ENCODE measurements around the gene PDXK.
"Not testable (repeated sequence)": the region's sequence is repeated elsewhere in the genome, so short reads cannot be mapped to it uniquely, and the experiment has no call there.

PDXK gene

DNA sequence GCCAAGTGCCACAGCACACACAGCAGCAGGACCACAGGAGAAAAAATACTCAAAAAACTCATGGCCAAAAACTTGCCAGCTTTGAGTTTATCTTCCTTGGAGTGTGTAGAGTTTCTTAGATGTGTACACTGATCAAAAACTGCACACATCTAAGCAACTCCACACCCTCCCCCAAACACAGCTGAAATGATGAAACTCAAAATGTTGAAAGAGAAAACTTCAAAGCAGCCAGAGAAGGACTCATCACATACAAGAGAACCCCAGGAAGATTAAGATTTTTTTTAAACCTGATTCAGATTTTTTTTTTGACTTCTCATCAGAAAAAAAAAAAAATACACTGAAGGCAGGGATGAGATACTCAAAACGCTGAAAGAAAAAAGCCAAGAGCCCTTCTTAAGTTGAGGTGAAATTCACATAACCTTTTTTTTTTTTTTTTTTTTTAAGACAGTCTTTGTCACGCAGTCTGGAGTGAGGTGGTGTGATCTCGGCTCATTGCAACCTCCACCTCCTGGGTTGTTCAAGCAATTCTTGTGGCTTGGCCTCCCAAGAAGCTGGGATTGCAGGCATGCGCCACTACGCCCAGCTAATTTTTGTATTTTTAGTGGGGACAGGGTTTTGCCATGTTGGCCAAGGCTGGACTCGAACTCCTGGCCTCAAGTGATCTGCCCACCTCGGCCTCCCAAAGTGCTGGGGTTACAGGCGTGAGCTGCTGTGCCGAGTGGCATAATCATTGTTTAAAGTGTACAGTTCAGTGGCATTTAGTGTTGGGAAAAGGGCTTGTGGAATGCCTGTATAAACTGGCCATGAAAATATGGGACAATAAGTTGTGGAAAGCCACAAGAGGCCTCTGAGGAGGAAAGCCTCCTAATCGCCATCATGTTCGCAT lies 20.9 kb upstream of the PDXK start:
- DNase-seq (ENCODE audit: low read depth, low spot score), result no peak

DNA sequence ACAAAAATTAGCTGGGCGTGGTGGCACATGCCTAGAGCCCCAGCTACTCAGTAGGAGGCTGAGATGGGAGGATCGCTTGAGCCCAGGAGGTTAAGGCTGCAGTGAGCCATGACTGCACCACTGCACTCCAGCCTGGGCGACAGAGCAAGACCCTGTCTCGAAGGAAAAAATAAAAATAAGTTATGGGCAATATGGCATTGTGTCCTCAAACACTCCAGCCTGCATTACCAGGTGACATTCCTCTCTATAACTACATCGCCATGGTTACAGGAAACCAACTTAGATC lies 19.5 kb upstream of the PDXK start:
- DNase-seq (ENCODE audit: low read depth, low spot score), result not testable (repeated sequence)

DNA sequence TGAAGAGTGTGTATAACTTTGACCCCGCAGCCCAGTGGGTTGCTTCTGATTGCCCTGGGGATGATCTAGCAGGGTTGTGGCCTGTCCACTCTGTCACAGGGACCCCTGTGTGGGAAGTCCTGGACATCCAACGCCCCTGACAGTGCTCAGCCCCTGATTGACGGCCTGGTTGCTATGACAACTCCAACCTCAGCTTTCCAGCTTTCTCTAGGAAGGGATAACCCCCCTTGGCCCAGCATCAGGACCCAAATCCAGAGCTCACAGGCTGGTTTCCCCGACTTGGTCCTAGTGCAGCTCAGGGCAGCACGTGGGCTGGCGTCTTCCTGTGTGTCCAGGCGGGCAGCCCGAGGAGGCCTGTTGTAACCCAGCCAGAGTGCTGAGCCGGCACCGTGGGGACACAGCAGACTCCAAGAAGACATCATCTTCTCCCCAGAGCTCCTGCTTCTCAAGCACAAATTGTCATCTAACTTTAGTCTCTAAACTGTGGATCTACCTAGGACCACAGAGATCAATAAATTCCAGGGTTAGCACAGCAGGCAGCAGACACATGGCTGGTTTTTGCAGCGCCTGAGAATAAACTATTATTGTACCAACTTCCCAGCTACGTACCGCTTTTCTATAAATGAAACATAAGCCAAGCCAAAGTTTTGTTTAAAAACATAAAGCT lies 18.9 kb upstream of the PDXK start:
- DNase-seq (ENCODE audit: low read depth, low spot score), result no peak

DNA sequence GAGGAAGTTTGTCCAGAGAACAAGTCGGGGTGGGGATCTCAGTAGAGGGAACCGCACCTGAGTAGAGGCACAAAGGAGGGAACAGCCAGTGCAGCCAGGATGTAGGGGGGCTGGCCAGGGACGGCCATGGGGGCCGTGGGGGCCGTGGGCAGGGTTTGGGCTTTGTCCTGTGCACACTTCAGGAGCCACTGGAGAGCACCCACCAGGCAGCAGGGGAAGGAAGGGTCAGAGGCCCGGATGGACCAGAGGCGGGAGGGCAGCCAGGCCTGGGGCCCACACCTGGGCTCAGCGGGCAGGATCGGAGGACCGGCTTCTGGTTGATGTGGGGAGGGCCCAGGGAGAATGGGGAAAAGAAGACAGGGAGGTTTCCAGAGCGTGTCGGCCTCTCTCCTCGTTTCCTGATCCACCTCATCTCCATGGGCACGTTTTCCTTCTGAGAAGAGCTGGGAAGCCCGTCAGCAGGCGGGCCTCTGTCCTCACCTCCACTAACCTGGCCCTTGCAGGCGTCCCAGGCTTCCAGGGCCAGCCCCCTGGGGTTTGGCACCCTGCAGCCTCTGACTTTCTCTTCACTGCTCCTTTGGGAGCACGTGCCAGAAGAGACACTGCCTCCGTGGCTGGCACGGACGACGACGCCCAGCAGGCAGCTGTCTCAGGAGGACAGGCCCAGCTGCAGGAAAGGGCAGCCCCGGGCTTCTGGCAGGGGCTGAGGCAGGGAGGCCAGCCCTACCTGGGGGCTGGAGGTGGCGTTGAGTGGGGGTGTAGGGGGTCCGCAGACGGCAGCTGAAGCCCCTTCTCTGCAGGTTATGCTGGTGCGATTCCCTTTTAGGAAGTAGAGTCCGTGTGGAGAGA lies 16.8 kb upstream of the PDXK start:
- DNase-seq (ENCODE audit: low read depth, low spot score), result no peak

DNA sequence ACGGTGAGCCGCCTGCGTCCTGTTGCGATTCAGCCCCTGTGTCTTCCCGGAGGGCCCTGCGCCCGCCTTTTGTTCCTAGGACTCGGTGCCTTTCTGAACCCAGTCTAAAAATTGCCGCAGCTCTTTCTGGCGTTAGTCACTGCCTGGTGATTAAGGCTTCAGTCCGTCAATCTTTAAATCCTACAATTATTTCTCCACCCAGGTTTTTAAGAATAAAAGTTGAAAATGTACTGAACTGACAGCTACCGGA lies 16.2 kb upstream of the PDXK start:
- no peak for DNase-seq (ENCODE audit: low read depth, low spot score)

DNA sequence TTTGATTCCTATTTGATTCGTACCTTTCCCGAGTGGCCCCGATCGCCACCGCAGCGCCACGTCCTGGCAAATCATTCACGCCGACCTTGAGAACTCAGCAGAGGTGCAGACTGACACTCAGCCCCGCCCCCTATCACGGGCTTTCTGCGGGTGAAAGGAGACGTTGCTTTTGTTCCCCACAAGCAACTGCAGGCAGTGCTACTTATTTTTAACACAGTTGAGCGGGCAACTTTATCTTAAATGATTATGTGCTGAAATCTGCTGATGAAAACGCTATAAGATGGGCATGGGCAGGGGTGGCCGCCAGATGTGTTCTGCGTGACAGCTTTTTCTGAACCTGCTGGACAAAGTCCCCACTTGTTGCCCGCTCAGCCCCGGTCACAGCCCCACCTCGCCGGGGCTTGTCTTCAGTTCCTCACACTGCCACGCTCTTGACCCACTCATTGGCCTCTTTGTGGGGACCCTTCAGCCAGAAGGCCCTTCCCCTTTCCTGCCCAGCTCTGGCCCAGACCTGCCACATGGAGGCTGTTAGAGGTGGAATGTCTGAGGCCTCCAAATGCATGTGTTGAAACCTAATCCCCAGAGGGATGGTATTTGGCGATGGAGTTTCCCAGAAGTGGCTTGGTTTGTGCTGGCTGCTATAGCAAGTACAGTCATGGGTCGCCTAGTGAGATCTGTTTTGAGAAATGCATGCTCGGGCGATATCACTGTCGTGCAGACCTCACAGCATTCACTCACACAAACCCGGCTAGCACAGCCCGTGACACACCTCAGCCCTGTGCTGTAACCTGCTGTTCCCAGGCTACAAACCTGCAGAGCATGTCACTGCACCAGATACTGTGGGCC lies 15.7 kb upstream of the PDXK start:
- DNase-seq (ENCODE audit: low read depth, low spot score), result no peak

DNA sequence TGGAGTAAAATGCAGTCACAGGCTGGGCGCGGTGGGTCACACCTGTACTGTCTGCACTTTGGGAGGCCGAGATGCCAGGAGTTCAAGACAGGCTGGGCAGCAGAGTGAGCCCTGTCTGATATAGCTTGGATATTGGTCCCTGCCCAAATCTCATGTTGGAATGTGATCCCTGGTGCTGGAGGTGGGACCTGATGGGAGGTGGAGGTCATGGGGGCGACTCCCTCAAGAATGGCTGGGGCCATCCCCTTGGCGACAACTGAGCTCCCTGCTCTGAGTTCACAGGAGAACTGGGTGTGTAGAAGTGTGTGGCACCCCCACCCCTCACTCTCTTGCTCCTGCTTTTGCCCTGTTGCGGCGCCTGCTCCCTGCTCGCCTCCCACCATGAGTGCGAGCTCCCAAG lies 11.5 kb upstream of the PDXK start:
- DNase-seq (ENCODE audit: low read depth, low spot score), result no peak

DNA sequence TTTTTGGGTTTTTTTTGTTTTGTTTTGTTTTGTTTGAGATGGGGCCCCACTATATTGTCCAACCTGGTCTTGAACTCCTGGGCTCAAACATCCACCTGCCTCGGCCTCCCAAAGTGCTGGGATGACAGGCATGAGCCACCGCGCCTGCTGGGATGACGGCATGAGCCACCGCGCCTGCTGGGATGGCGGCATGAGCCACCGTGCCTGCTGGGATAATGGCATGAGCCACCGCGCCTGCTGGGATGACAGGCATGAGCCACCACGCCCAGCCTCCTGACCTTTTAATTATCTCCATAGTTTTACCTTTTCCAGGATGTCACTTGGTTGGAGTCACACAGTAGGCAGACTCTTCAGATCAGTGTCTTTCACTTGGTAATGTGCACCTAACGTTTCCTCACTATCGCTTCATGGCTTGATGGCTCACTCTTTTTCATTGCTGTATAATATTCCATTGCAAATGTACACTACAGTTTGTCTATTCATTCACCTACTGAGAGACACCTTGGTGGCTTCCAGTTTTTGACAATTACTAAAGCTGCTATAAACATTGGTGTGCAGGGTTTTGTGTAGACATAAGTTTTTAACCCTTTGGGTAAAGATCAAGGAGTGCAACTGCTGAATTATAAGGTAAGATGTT lies 10.1 kb upstream of the PDXK start:
- no peak for DNase-seq (ENCODE audit: low read depth, low spot score)

DNA sequence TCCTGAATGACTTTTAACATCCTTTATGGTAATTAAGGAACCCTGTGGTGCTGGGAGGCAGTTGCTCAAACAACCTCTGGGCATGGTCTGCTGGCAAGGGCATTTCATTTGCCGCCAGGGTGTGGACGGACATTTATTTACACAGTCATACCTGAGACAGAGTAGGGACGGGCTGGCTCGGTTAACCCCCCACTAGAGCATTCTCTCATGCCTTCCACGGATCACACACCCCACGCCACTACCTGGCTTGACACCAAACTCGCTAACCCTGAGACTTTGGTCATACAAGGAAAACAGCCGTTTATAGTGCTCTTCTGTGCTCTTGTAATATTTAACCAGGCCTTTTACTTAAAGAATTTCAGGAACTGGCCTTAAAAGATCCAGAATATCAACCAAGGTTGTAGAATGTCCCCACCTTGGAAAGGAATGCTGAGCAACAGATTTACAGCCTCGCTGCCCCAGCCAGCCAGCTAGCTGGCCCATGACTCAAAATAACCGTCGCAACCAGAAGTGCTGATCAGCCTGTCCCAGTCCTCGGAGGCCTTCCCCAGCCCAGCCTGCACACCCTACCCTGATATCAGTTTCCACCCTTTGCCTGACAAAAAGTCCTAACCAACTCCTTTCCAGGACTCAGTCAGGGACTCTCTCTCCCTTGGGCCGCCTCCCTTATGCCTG lies 6.5 kb upstream of the PDXK start:
- DNase-seq (ENCODE audit: low read depth, low spot score), result no peak

DNA sequence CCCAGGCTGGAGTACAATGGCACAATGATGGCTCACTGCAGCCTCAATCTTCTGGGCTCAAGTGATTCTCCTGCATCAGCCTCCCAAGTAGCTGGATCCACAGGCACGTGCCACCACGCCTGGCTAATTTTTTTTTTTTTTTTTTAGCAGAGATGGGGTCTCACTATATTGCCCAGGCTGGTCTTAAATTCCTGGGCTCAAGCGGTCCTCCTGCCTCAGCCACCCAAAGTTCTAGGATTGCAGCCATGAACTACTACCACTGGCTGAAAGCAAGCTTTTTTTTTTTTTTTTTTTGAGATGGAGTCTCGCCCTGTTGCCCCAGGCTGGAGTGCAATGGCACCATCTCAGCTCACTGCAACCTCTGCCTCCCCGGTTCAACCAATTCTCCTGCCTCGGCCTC lies 5.8 kb upstream of the PDXK start:
- DNase-seq (ENCODE audit: low read depth, low spot score), result not testable (repeated sequence)

DNA sequence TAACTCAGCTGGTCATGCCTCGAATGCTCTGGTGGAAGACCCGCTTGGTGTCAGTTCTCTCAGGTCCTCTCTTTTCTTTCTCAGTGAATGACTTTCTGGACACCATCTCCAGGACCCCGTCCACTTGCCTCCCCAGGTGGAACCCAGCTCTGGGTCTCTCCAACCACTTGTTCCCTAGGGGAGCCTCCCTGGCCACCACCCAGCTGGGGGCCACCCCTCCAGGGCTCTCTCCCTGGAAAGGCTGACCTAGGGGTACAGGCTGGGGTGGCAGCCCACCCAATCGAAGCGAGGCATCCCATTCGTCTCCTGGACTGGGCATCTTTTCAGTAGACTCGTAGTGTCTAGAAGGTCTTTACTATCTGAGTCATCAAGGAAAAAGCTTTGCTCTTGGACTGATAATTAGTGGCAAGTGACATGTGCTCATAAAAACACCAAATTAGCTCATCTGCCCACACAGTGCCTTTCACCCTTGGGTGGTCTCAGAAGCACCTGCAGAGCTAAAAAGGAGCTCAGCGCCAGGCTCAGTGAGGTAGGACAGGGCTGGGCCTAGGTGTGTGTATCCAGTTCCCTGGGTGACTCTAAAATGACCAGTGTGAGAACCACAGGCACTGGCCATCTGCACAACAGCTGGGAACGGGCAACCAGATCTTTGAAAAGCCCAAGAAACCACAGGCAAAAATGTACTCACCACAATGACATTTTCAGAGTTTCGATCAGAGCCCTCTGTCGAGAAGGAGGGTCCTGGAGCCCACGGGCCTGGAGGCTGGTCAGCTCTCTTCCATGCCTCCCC lies 2.4 kb upstream of the PDXK start:
- DNase-seq (ENCODE audit: low read depth, low spot score), result no peak

DNA sequence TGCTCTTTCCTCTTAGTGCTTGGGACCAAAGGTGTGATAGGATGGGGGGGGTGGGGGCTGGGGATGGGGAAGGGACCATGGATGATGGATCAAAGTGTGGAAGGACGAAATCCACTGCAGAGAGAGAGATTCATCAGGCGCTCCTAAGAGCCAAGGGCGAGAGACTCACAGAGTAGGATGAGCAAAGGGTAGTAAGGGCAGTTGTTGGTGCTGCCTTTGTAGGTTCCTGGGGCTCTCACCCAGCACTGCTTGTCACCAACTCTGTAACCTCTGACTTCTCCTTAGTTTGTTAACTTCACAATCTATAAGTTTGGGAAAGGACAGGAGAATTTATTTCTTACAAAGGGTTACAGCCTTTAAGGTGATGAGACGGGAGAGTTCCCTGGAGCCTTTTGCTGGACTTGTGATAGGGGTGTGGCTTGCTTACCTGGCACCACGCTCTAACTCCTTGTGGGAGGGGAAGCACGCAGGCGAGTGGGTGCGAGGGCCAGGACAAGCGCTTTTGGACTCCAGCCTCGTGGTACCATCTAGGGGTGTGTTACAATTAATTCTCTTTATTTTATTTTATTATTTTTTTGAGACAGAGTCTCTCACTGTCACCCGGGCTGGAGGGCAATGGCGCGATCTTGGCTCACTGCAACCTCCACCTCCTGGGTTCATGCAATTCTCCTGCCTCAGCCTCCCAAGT lies 1.6 kb upstream of the PDXK start:
- DNase-seq (ENCODE audit: low read depth, low spot score), result no peak

DNA sequence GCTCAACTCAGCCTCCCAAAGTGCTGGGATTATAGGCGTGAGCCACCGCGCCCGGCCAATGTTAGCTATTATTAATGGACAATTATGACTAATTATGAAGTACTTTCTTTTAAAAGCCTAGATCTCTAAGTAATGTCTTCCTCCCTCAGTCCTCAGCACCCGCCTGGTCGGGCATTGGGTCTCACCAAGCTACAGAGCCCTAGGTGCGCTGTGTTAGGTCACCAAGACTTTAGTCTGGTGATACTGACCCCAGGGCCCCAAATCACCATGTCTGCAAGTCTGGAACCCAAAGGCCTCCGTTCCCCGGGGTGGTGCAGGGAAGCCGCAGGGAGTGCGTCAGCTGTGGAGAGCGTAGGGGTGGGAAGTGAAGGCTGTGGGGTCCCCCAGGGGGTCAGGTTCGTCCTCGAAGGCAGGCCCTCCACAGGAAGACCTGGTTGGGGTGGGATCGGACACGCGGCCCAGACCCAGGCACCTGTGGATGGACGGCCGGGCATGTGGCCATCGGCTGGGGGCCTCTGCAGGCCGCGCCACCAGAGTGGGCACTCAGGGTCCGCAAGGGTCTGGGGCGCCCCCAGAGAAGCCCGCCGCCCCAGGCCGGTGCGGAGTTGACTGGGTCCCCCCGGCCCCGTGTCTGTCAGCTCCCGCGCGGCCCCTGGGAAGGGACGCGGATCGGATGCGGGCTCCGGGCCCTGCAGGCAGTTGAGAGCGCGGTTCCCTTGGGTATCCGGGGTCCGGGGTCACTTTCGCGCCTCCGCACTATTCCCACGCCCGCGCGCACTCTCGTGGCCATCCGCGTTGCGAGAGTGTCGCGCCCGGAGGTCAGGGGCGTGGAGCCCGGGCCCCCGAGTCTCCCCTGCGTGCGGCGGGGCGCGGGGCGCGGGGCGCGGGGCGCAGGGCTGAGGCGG lies 710 bp upstream of the PDXK start:
- DNase-seq (ENCODE audit: low read depth, low spot score), result no peak

DNA sequence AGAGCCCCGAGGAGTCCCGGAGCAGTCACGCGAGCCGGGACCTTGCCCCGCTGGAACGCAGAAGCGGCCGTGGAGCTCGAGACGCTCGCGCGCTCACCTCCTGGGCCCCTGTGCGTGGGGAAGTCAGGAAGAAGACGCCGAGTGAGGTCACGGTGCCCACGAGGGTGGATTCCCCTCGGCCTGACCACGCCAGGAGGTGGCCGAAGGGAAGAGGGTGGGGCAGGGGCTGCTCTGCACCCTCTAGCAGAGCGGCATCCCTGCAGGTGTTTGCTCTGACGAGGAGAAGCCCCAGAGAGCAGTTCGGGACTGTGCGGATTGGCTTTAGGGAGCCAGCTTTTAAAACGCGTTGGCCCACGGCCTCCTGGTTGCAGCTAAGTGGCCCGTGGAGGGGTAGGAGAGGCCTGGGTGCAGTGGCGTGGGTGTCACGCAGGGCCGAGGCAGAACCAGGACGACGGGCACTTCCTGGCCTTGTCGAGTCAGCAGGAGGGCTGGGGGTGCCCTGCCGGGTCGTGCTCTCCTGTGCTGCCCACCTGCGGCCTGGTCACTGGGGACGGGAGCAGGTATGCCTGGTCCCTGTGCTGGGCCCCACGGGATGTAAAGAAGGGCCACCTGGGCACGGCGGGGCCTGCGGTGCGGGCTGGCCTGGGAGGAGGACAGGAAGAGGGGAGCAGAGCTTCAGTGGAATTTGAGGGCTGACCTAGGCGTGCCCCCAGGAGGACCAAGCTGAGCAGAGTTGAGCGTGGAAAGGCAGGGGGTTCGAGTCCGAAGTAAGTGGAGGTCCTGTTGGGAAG lies 1.0 kb downstream of the PDXK start:
- no peak for DNase-seq (ENCODE audit: low read depth, low spot score)

DNA sequence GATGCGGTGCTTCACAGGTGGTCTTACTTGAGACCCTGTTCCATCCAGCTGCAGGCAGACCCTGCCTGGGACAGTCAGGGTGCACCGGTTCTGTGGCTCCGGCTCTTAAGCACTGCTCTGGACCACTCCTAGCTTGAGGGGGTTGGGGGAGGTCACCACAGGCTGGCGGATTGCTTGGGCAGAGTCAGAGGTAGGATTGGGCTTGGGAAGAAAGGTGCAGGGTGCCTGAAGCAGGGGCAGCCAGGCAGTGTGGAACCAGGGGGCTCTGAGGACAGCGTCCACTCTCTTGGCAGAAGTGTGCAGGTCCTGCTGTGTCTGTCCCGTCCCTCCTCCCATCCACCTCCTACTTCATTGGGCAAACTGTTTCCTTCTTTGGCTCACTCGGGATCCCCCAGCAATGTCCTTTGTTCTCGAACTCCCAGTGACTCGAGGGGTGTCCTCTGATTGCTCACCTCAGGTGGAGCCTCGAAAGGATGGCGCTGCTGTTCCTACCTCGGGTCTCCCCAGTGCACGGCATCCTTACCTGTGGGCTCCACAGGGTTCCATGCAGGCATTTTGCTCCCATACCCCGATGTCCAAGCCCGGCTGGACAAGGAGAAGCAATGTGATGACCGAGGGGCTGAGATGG lies 1.7 kb downstream of the PDXK start:
- DNase-seq (ENCODE audit: low read depth, low spot score), result no peak

DNA sequence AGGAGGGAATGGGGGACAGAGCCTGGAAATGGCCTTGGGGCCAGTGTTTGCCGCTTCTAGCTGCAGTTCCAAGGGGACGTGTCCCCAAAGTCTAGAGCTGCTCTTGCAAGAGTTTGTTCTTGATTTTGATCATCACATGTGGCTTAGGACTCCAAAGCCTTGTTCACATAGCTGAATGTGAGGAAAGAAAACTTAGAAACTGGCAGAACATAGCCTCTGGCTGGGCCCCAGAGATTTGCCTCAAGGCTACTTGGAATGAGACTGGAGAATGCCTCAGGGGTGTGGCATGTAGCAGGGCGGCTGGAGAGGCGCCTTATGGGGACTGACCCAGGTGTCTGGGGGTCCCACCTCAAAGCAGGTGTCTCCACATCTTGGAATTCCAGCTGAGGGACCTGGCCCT lies 2.3 kb downstream of the PDXK start:
- DNase-seq (ENCODE audit: low read depth, low spot score), result no peak

DNA sequence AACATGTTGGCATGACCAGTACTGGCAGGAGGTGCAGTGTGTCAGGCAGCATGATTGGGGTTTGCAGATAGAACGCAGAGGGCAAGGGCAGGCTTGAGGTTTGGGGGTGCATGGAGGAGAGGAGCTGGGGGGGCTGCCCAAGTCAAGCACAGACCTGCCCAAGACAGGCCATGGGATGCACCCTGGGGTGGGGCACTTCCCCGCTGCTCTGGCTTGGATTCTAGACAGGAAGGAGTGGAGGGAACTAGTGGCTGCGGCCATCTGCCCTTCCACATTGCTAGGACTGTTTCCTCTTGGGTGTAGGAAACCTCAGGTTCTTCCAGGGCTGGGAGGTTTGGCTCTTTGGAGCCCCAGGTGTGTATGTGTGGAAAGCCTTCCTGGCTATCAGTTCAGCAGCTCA lies 3.0 kb downstream of the PDXK start:
- no peak for DNase-seq (ENCODE audit: low read depth, low spot score)
